ENCODE data around the gene ERN1. TPM values are rescaled to one million over a fixed set of nuclear protein-coding genes. Genes with fewer than 3 reads are reported as not detected.
A peak's percentile ranks its signal among the peaks of the same experiment; 100 is the strongest.

ERN1 gene
- total RNA-seq, 1 donor from 2014 or later = 6.3 TPM

- DNase-seq (ENCODE audit: low read depth) = no peak
- no peak for TF ChIP-seq CTCF (conservative IDR thresholded peaks at IDR 0.05; ENCODE audit: low read depth, low read length)
- no peak overlapping the region for H3K4me3 ChIP-seq (ENCODE audit: low read depth, low read length)
Observed at GRCh38 chr17:64037180-64037579, 92.8 kb downstream of the ERN1 start.

- H3K4me3 ChIP-seq (ENCODE audit: low read depth, low read length) = no peak overlapping the region
- TF ChIP-seq CTCF (conservative IDR thresholded peaks at IDR 0.05; ENCODE audit: low read depth, low read length) = peak; percentile 26
- DNase-seq (ENCODE audit: low read depth) = no peak
Observed at GRCh38 chr17:64036198-64036922, 93.6 kb downstream of the ERN1 start.

GRCh38 chr17:64032081-64032480 is 97.9 kb downstream of the ERN1 start:
- DNase-seq (ENCODE audit: low read depth) = no peak
- TF ChIP-seq CTCF (conservative IDR thresholded peaks at IDR 0.05; ENCODE audit: low read depth, low read length) = no peak
- no peak overlapping the region for H3K4me3 ChIP-seq (ENCODE audit: low read depth, low read length)

GRCh38 chr17:64028874-64029464 is 101.0 kb downstream of the ERN1 start:
- H3K4me3 ChIP-seq (ENCODE audit: low read depth, low read length) = no peak overlapping the region
- DNase-seq (ENCODE audit: low read depth) = no peak
- peak; percentile 81 for TF ChIP-seq CTCF (conservative IDR thresholded peaks at IDR 0.05; ENCODE audit: low read depth, low read length)

GRCh38 chr17:64025732-64026294 is 104.1 kb downstream of the ERN1 start:
- no peak for DNase-seq (ENCODE audit: low read depth)
- H3K4me3 ChIP-seq (ENCODE audit: low read depth, low read length) = no peak overlapping the region
- TF ChIP-seq CTCF (conservative IDR thresholded peaks at IDR 0.05; ENCODE audit: low read depth, low read length) = peak; percentile 96

GRCh38 chr17:64024781-64025731 is 104.9 kb downstream of the ERN1 start:
- TF ChIP-seq CTCF (conservative IDR thresholded peaks at IDR 0.05; ENCODE audit: low read depth, low read length) = no peak
- H3K4me3 ChIP-seq (ENCODE audit: low read depth, low read length) = no peak overlapping the region
- DNase-seq (ENCODE audit: low read depth) = no peak

Data from epithelial cell of proximal tubule (primary cell).